ENCODE data around the gene SLC35E3. TPM values are rescaled to one million over a fixed set of nuclear protein-coding genes. Genes with fewer than 3 reads are reported as not detected.

Gene SLC35E3
- total RNA-seq, 4 donors from 2014 or later, result 3.5 to 23.1 (median 12.2) TPM

DNA sequence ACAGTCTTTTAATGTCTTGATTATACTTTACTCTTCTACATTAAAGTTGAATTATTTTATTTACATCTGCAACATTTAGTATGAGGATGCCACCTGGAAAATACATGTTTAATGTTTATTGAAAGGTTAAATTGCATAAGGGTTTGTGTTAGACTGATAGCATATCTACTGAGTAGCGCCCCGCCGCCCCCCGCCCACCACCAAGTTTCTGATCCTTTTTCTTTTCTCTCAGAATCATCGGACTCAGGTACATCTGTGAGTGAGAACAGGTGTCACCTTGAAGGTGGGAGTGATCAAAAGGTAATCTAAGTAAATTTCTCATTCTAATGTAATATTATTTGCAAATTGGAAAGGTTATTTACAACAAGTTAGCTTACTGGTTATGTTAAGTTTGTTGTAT lies 78.2 kb downstream of the SLC35E3 start:
- no peak overlapping the region for H3K4me3 ChIP-seq
- no peaks in the 10 kb centered on the region for H3K9me3 ChIP-seq
- no peak overlapping the region for H3K27ac ChIP-seq
- DNase-seq, result no peak
- no peaks in the 10 kb centered on the region for H3K27me3 ChIP-seq
- no peaks in the 10 kb centered on the region for H3K4me1 ChIP-seq
- H3K36me3 ChIP-seq, result peaks cover 0 to 94% (median 0%) of the 10 kb centered on the region in 3 donors
- TF ChIP-seq, protein P1, sequence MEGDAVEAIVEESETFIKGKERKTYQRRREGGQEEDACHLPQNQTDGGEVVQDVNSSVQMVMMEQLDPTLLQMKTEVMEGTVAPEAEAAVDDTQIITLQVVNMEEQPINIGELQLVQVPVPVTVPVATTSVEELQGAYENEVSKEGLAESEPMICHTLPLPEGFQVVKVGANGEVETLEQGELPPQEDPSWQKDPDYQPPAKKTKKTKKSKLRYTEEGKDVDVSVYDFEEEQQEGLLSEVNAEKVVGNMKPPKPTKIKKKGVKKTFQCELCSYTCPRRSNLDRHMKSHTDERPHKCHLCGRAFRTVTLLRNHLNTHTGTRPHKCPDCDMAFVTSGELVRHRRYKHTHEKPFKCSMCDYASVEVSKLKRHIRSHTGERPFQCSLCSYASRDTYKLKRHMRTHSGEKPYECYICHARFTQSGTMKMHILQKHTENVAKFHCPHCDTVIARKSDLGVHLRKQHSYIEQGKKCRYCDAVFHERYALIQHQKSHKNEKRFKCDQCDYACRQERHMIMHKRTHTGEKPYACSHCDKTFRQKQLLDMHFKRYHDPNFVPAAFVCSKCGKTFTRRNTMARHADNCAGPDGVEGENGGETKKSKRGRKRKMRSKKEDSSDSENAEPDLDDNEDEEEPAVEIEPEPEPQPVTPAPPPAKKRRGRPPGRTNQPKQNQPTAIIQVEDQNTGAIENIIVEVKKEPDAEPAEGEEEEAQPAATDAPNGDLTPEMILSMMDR (IDR thresholded peaks at IDR 0.05), result no peak
- no peak for TF ChIP-seq POLR2A (IDR thresholded peaks at IDR 0.05)

DNA sequence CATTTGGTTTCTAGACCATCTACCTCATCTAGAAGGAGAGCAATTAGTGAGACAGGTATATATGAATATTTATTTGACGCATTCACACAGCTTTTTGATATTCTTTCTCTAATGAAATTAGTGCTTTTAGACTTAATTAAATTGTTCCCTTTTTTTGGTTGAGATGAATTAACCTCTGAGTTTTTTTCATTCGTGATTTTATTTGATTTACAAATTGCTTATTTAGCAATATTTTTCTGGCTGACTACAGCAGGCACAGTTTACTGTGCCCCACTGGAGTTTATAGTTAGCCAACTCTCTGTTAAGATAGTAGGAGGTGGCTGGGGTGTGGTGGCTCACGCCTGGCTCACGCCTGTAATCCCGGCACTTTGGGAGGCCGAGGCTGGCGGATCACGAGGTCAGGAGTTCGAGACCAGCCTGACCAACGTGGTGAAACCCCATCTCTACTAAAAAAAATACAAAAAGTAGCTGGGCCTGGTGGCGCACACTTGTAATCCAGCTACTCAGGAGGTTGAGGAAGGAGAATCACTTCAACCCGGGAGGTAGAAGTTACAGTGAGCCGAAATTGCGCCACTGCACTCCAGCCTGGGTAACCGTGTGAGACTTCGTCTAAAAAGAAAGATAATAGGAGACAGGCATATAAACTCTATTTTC lies 78.7 kb downstream of the SLC35E3 start:
- Histone ChIP-seq H3K36me3 (peaks cover 0 to 99% (median 0%) of the 10 kb centered on the region in 3 donors), H3K27me3 (no peaks in the 10 kb centered on the region)
- no peak for DNase-seq

DNA sequence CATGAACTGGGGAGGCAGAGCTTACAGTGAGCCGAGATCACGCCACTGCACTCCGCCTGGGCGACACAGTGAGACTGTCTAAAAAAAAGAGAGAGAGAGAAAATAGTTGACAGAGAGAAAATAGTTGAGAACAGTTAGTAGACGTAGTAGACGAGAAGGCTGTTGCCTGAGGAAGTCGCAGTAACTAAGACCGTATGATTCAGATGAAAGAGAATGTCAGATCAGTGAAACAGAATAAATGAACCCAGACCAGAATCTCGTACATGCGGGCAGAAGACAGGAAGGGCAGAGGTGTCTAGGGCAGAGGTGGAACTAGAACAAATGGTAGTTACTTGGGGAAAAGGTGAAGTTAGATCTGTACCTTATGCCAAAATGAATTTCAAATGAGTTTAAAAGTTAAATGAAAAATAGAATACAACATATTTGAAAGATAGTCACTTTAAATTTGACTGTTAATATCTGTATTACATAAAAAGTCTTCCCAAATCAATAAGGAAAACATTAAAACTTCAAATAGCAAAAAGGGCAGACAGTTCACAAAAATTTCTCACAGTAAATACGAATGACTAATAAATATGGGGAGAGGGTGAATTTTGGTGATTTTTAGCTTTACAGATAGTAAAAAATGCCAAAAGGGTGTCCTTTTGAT lies 79.7 kb downstream of the SLC35E3 start:
- DNase-seq, result no peak
- Histone ChIP-seq H3K9me3 (no peaks in the 10 kb centered on the region), H3K27me3 (no peaks in the 10 kb centered on the region), H3K36me3 (peaks cover 0 to 92% (median 0%) of the 10 kb centered on the region in 3 donors), H3K27ac (no peak overlapping the region), H3K4me1 (no peaks in the 10 kb centered on the region), H3K4me3 (no peak overlapping the region)
- TF ChIP-seq, protein P1 (IDR thresholded peaks at IDR 0.05), result no peak
- TF ChIP-seq POLR2A (IDR thresholded peaks at IDR 0.05), result no peak

More for the DNA sequence above, 78.7 kb downstream of the SLC35E3 start:
- no peak overlapping the region for H3K4me3 ChIP-seq
- no peaks in the 10 kb centered on the region for H3K4me1 ChIP-seq
- no peak overlapping the region for H3K27ac ChIP-seq
- H3K9me3 ChIP-seq, result no peaks in the 10 kb centered on the region
- TF ChIP-seq, protein P1 (IDR thresholded peaks at IDR 0.05), result no peak
- no peak for TF ChIP-seq POLR2A (IDR thresholded peaks at IDR 0.05)

DNA sequence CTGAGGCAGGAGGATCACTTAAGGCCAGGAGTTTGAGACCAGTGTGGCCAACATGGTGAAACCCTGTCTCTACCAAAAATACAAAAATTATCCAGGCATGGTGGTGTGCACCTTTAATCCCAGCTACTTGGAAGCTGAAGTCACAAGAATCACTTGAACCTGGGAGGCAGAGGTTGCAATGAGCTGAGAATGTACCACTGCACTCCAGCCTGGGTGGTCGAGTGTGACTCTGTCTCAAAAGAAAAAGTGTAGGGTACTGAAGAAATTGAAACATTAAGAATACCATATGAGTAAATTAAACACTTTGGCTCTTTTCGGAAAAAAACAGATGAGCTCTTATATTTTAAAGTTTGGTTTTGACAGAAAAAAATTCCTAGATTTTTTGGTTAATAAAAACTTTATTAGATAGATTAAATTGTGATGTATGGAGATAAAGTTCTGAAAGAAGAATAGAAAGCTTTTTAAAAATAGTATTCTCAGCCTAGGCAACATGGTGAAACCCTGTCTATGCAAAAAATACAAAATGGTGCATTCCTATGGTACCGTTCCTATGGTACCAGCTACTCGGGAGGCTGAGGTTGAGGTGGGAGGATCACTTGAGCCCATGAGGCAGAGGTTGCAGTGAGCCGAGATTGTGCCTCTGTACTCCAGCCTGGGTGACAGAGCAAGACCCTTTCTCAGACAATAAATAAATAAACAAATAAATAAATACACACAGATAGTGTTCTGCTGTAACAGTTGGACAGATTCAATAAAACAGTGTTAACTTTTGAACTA lies 82.1 kb downstream of the SLC35E3 start:
- H3K36me3 ChIP-seq, result peaks cover 0 to 88% (median 0%) of the 10 kb centered on the region in 3 donors
- H3K9me3 ChIP-seq, result no peaks in the 10 kb centered on the region
- no peak for TF ChIP-seq POLR2A (IDR thresholded peaks at IDR 0.05)
- TF ChIP-seq, protein P1 (IDR thresholded peaks at IDR 0.05), result no peak
- H3K4me1 ChIP-seq, result no peaks in the 10 kb centered on the region
- DNase-seq, result no peak
- no peak overlapping the region for H3K4me3 ChIP-seq
- no peaks in the 10 kb centered on the region for H3K27me3 ChIP-seq
- H3K27ac ChIP-seq, result no peak overlapping the region

DNA sequence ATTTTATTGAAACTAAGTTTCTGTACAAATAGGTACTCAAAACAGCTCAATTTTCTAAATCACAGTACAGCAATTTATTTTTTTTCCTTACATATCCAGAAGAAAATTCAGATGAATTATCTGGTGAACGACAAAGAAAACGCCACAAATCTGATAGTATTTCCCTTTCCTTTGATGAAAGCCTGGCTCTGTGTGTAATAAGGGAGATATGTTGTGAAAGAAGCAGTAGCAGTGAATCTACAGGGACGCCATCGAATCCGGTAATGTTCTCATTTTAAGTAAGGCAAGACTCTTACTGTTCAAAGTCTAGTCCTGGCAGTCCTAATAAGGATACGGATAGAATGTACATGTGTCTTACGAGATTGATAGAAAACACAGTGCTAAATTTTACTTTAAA lies 82.7 kb downstream of the SLC35E3 start:
- Histone ChIP-seq H3K27me3 (no peaks in the 10 kb centered on the region), H3K36me3 (peaks cover 0 to 86% (median 0%) of the 10 kb centered on the region in 3 donors), H3K9me3 (no peaks in the 10 kb centered on the region), H3K4me3 (no peak overlapping the region), H3K4me1 (no peaks in the 10 kb centered on the region), H3K27ac (no peak overlapping the region)
- TF ChIP-seq, protein P1 (IDR thresholded peaks at IDR 0.05), result no peak
- no peak for TF ChIP-seq POLR2A (IDR thresholded peaks at IDR 0.05)
- no peak for DNase-seq

Other genes with a start within 250 kb of the SLC35E3 start
- 100 to 1,000 TPM; 123 to 210 (median 140) TPM for gene RAP1B, start 135.3 kb upstream of the SLC35E3 start, total RNA-seq
- gene NUP107, start 59.2 kb upstream of the SLC35E3 start, total RNA-seq, result 10 to 100 TPM; 24.3 to 58.6 (median 36.1) TPM
- gene MDM2, start 62.0 kb downstream of the SLC35E3 start, total RNA-seq, result 100 to 1,000 TPM in 2 of 4 donors, 10 to 100 TPM in 2; 64.7 to 126 (median 95.3) TPM
- 10 to 100 TPM; 11.7 to 45.4 (median 33.9) TPM for gene CPM, start 187.0 kb downstream of the SLC35E3 start, total RNA-seq

Measured in Peyer's patch (tissue), 4 donors.